Neural progenitor cell (in vitro differentiated cells): ENCODE measurements around the gene FBXW8.

Experiments used
- CTCF ChIP-seq: fragments of 200-600 bp; sonication (generic); IDR thresholded peaks from 2 replicates; pipeline ENCODE4 v1.5.1; 2017; ENCODE audit warnings: antibody characterized with exemption, mild to moderate bottlenecking
- EZH2 ChIP-seq: fragments of 200-600 bp; sonication (generic); IDR thresholded peaks from 2 replicates; pipeline ENCODE4 v1.6.1; 2017; ENCODE audit warnings: antibody characterized with exemption, mild to moderate bottlenecking, moderate library complexity

- TF ChIP-seq CTCF (no peak), EZH2 (no peak)
Measured at GRCh38 chr12:117064049-117064448, 153.3 kb downstream of the FBXW8 start.
